Effector memory CD4-positive, alpha-beta T cell (primary cell): ENCODE results near the gene HS3ST2.
"Not testable (repeated sequence)": the region's sequence is repeated elsewhere in the genome, so short reads cannot be mapped to it uniquely, and the experiment has no call there.

Experiments used
- DNase-seq, 3 donors: peaks; one replicate each; pipeline ENCODE4 v3.0.0-alpha.2; 2020
- H3K27ac ChIP-seq: 2 replicates; pipeline ENCODE4 v1.7.0; 2013; ENCODE audit warnings: mild to moderate bottlenecking, low read length, moderate library complexity; ENCODE audit not compliant: insufficient read depth, poor library complexity, severe bottlenecking
- H3K27me3 ChIP-seq: replicated peaks from 2 replicates; pipeline ENCODE4 v1.7.0; 2013; ENCODE audit warnings: mild to moderate bottlenecking, low read length; ENCODE audit not compliant: insufficient read depth, control insufficient read depth, poor library complexity, severe bottlenecking
- H3K36me3 ChIP-seq: 2 replicates; pipeline ENCODE4 v1.7.0; 2013; ENCODE audit warnings: mild to moderate bottlenecking, low read length, moderate library complexity; ENCODE audit not compliant: control insufficient read depth, insufficient read depth
- H3K4me1 ChIP-seq: 2 replicates; pipeline ENCODE4 v1.7.0; 2013; ENCODE audit warnings: low read length, mild to moderate bottlenecking; ENCODE audit not compliant: control insufficient read depth, insufficient read depth, poor library complexity, severe bottlenecking
- H3K4me3 ChIP-seq: 2 replicates; pipeline ENCODE4 v1.7.0; 2013; ENCODE audit warnings: low read length, low read depth, mild to moderate bottlenecking; ENCODE audit not compliant: insufficient read depth, poor library complexity, severe bottlenecking
- H3K9me3 ChIP-seq: 2 replicates; pipeline ENCODE4 v1.7.0; 2013; ENCODE audit warnings: mild to moderate bottlenecking, low read length, moderate library complexity; ENCODE audit not compliant: control insufficient read depth

The HS3ST2 gene

DNA sequence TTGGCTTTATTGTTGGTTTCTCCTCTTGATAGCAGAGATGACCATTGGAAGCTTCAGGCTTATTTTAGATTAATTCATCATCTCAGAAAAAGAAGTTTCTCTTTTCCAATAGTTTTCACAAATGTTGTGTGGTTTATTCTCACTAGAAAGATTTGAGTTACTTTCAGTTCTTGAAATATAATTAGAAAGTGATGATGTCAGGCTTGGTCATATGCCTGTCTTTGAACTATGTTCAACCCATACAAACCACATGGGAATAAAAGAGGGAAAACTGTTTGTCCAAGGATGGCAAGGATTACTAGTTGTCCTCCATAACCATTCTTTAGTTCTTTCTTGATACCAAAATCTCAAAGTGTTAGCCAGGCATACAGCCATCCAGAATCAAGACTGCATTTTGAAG, 3.7 kb upstream of the HS3ST2 start:
- H3K4me3 ChIP-seq, result no peak overlapping the region
- DNase-seq, result no peak
- H3K9me3 ChIP-seq, result no peaks in the 10 kb centered on the region
- H3K27ac ChIP-seq, result no peak overlapping the region
- no peaks in the 10 kb centered on the region for H3K4me1 ChIP-seq
- no peaks in the 10 kb centered on the region for H3K36me3 ChIP-seq
- peaks cover 20% of the 10 kb centered on the region for H3K27me3 ChIP-seq

DNA sequence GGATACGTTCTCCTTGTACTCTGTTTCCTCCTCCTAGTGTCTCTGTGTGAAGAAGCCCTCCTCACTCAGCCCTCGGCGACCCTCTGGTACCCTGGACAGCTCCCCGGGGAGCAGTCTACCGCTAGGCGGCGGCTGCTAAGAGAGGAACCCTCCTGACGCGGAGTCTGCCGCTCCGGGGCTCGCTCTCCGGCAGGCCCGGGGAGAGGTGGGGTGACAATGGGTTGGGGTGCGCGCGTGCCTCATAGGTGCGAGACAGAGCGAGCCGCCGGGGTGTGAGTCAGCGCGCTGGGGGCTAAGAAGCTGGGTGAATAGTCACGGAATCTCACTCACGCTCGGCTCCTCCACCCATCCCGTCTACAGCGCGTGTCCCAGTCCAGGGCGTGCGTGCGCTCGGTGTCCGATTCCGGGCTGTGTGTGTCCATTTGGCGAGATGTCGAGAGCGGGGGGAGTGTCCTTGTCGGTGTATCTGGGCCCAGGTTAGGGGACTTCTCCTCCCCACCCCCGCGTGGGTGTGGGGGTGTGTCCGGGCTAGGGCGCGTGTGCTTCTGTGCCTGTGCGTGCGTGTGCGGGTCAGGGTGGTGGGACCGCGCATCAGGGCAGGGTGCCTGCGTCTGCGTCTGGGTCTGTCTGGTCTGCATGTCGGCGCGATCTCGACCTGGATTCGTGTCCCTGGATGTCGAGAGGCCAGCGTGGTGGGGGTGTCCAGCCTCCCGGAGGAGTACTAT, 577 bp upstream of the HS3ST2 start:
- Histone ChIP-seq H3K4me1 (no peaks in the 10 kb centered on the region), H3K36me3 (no peaks in the 10 kb centered on the region), H3K4me3 (no peak overlapping the region), H3K27me3 (peaks cover 25% of the 10 kb centered on the region), H3K27ac (no peak overlapping the region), H3K9me3 (no peaks in the 10 kb centered on the region)
- DNase-seq, result no peak

GRCh38 chr16:22814711-22815105, 746 bp downstream of the HS3ST2 start:
- no peak overlapping the region for H3K27ac ChIP-seq

GRCh38 chr16:22815863-22816262, 1.9 kb downstream of the HS3ST2 start:
- Histone ChIP-seq H3K4me3 (no peak overlapping the region), H3K36me3 (no peaks in the 10 kb centered on the region), H3K27ac (no peak overlapping the region), H3K27me3 (peaks cover 25% of the 10 kb centered on the region), H3K9me3 (no peaks in the 10 kb centered on the region), H3K4me1 (no peaks in the 10 kb centered on the region)
- DNase-seq, result no peak

More at GRCh38 chr16:22814711-22815105, 746 bp downstream of the HS3ST2 start:
- no peak overlapping the region for H3K4me3 ChIP-seq
- no peaks in the 10 kb centered on the region for H3K4me1 ChIP-seq
- no peaks in the 10 kb centered on the region for H3K36me3 ChIP-seq
- H3K27me3 ChIP-seq, result peaks cover 25% of the 10 kb centered on the region
- no peaks in the 10 kb centered on the region for H3K9me3 ChIP-seq
- DNase-seq, result no peak

DNA sequence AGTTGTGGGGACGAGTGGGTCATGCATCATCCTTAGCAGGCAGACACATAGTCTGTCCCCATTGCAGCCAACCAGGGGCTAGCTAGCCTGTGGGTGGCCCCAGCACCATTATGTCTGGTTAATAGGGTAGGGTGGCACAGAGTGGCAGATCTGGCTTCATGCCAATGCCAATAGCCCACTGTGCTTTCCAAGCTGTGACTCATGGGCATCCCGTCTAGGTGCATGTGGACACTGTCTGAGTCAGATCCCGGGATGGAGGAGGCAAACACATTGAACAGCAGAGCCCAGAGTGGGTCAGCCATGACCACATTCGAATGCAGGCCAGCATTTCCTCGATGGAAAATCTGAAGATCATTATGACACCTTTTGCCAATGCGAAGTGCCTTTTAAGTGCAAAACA, 2.5 kb downstream of the HS3ST2 start:
- no peaks in the 10 kb centered on the region for H3K4me1 ChIP-seq
- no peak for DNase-seq
- H3K4me3 ChIP-seq, result no peak overlapping the region
- no peak overlapping the region for H3K27ac ChIP-seq
- H3K27me3 ChIP-seq, result peaks cover 25% of the 10 kb centered on the region
- H3K9me3 ChIP-seq, result no peaks in the 10 kb centered on the region
- no peaks in the 10 kb centered on the region for H3K36me3 ChIP-seq

GRCh38 chr16:22818736-22819135, 4.8 kb downstream of the HS3ST2 start:
- H3K9me3 ChIP-seq, DNase-seq, H3K27ac ChIP-seq, H3K4me1 ChIP-seq, H3K36me3 ChIP-seq, H3K4me3 ChIP-seq: not testable (repeated sequence)
- H3K27me3 ChIP-seq, result peaks cover 14% of the 10 kb centered on the region

DNA sequence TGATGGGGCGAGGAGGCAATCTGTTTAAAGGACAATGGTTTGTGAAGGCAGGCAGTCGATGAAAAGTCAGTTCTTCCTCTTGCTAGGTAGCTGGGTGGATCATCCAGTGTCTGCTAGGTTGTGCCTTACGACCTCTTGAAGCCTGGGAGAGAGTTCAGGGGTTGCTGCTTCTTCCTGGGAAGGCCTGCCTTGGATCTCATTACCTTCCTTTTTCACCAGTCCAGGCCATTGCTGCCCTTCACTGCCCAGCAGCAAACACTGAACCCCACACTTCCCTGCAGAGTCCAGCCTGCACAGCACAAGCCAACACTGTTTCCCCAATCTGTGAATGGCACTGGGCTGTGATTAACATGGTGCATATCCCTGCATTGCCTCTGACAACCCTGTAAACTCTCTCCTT, 24.7 kb downstream of the HS3ST2 start:
- no peak overlapping the region for H3K27ac ChIP-seq
- no peaks in the 10 kb centered on the region for H3K4me1 ChIP-seq
- peaks cover 6% of the 10 kb centered on the region for H3K27me3 ChIP-seq
- no peak for DNase-seq
- H3K4me3 ChIP-seq, result no peak overlapping the region
- H3K36me3 ChIP-seq, result no peaks in the 10 kb centered on the region
- no peaks in the 10 kb centered on the region for H3K9me3 ChIP-seq

GRCh38 chr16:22842031-22842430, 28.1 kb downstream of the HS3ST2 start:
- DNase-seq, H3K27ac ChIP-seq, H3K4me1 ChIP-seq, H3K4me3 ChIP-seq, H3K9me3 ChIP-seq, H3K27me3 ChIP-seq, H3K36me3 ChIP-seq: not testable (repeated sequence)

DNA sequence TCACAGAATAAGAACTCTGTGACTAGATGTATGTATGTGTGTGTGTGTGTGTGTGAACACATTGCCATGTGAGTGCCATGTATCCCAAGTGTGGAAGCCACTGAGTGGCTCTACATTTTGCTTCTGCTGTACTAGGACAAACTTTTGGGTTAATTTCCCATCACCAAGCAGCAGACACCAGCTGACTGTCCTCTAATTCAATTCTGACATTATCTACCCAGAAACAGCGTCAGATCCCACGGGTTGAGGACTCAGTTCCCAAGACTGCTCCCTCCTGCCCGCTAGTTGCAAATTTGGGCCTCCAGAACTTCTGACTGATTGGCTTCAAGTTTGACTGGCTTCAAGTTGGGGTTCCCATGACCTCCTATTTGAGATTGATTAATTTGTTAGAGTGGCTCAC, 29.2 kb downstream of the HS3ST2 start:
- H3K4me1 ChIP-seq, result no peaks in the 10 kb centered on the region
- no peaks in the 10 kb centered on the region for H3K27me3 ChIP-seq
- DNase-seq, result no peak
- H3K9me3 ChIP-seq, result no peaks in the 10 kb centered on the region
- H3K36me3 ChIP-seq, result no peaks in the 10 kb centered on the region
- H3K27ac ChIP-seq, result no peak overlapping the region
- no peak overlapping the region for H3K4me3 ChIP-seq

DNA sequence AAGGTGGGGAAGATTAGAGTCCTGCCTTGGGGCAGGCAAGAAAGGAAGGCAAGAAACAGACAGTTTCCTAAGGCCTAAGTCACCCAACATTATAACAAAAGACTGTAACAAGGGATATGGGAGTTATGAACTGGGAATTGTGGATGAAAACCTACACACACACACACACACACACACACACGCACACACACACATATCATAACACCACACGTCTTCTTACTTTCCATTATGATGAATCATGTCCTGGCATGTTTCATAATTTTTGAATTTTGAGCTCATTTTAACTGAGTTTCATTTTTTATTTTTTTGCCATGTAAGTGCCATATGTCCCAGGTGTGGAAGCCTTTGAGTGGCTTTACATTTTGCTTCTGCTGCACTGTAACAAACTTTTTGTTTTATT, 29.9 kb downstream of the HS3ST2 start:
- no peaks in the 10 kb centered on the region for H3K9me3 ChIP-seq
- no peaks in the 10 kb centered on the region for H3K4me1 ChIP-seq
- no peak overlapping the region for H3K4me3 ChIP-seq
- no peak overlapping the region for H3K27ac ChIP-seq
- no peaks in the 10 kb centered on the region for H3K36me3 ChIP-seq
- no peaks in the 10 kb centered on the region for H3K27me3 ChIP-seq
- no peak for DNase-seq
